ENCODE data around the gene AGBL1.

GRCh38 chr15:86347245-86347644, 267.6 kb downstream of the AGBL1 start:
- TF ChIP-seq CTCF (IDR thresholded peaks at IDR 0.05) = no peak
- TF ChIP-seq POLR2A (IDR thresholded peaks at IDR 0.05) = no peak

All from Peyer's patch (tissue), 4 donors.